ENCODE data around the gene DOCK11.
"Not testable (repeated sequence)": the region's sequence is repeated elsewhere in the genome, so short reads cannot be mapped to it uniquely, and the experiment has no call there.

DOCK11 gene

GRCh38 chrX:118566359-118566758 is 70.7 kb downstream of the DOCK11 start:
- no peak for DNase-seq (ENCODE audit: low read depth, low spot score)

- no peak for DNase-seq (ENCODE audit: low read depth, low spot score)
These were observed 74.1 kb downstream of the DOCK11 start for GRCh38 chrX:118569676-118570075.

GRCh38 chrX:118570209-118570608 is 74.6 kb downstream of the DOCK11 start:
- no peak for DNase-seq (ENCODE audit: low read depth, low spot score)

GRCh38 chrX:118571836-118572235 is 76.2 kb downstream of the DOCK11 start:
- no peak for DNase-seq (ENCODE audit: low read depth, low spot score)

DNA sequence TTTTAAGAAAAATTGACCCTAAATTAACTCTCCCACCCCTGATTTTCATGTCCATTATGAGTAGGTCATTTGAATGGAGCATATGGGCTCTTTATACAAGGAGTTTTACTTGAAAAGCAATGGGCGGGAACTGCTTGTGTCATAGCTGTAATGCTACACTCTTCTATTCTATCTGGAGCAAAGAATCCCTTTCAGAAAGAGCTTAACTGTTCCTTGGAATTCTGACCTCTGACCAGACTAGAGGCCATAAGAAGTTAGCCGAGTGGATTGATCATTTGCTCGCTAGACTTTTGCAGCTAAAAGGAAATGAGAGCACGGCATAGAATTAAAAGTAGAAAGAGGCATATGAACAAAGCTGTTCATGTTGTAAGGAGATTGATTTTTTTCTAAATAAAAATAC is 79.1 kb downstream of the DOCK11 start:
- no peak for DNase-seq (ENCODE audit: low read depth, low spot score)

DNA sequence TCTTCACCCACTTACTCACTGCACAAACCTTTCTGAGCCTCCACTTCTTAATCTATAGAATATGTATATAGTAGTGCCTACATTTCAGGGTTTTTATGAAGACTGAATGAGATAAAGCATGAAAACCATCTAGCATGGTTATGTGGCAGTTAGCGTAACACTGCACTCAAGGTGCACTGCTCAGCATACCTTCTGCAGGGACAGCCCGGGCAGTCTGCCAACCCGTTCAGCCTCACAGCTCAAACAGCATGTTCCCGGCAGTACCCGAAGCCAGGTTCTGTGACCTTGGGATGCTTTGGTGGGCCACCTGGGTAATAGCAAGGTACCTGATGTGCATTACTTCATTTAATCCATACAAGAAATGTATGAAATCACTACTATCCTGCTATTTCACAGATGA is 81.4 kb downstream of the DOCK11 start:
- no peak for DNase-seq (ENCODE audit: low read depth, low spot score)

DNA sequence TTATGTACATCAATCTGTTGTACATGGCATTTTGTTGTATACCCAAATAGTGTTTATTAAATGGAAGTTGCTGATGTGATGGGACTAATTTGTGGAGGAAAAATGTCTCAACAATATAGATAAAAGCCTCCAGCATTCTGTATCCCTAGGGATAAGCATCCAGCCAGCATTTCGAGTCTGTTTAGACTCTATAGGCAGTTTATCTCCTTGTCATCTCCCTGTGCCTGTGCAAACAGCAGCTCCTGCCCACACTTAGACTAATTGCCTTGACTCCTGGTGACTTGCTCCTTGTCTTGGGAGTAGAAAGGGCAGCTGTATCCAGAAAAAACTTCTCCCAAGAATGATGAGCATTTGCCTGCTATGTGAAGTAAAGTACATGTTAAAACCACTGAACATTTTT is 83.8 kb downstream of the DOCK11 start:
- DNase-seq (ENCODE audit: low read depth, low spot score): no peak

GRCh38 chrX:118582926-118583325 is 87.3 kb downstream of the DOCK11 start:
- not testable (repeated sequence) for DNase-seq (ENCODE audit: low read depth, low spot score)

DNA sequence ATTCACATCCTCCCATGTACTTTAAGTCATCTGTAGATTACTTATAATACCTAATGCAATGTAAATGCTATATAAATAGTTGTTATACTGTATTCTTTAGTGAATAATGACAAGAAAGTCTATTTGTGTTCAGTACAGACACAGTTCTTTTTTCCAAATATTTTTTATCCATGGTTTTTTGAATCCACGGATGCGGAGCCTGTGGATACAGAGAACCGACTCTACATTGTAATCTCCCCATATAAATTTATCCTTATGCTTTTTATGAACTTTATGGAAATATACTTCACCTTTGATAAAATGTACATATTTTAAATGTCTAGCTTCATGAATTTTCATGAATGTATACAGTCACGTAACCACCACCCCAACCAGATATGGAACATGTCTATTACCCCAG is 88.2 kb downstream of the DOCK11 start:
- DNase-seq (ENCODE audit: low read depth, low spot score): no peak

- DNase-seq (ENCODE audit: low read depth, low spot score): no peak
These were observed 89.7 kb downstream of the DOCK11 start for GRCh38 chrX:118585296-118585695.

GRCh38 chrX:118586206-118586605 is 90.6 kb downstream of the DOCK11 start:
- DNase-seq (ENCODE audit: low read depth, low spot score): not testable (repeated sequence)

- DNase-seq (ENCODE audit: low read depth, low spot score): no peak
These were observed 93.1 kb downstream of the DOCK11 start for GRCh38 chrX:118588715-118589114.

DNA sequence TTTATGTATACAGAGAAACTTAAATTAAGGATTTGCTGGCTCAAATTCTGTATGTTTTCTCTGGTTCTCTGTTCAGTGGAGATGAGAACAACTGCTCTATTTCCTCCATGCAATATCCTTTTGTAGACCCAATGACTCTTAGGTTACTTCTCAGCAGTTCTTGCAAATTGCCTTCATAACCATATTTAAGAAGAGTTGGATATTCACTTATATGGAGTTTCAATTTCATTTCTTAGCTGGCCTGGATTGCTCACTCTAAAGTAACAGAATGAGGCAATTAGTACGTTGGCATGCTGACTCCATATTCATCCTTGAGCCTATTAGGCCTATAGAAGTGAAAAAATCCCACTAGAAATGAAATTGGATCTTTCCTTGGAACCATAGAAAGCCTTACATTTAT is 93.6 kb downstream of the DOCK11 start:
- DNase-seq (ENCODE audit: low read depth, low spot score): no peak

GRCh38 chrX:118593407-118593806 is 97.8 kb downstream of the DOCK11 start:
- no peak for DNase-seq (ENCODE audit: low read depth, low spot score)

DNA sequence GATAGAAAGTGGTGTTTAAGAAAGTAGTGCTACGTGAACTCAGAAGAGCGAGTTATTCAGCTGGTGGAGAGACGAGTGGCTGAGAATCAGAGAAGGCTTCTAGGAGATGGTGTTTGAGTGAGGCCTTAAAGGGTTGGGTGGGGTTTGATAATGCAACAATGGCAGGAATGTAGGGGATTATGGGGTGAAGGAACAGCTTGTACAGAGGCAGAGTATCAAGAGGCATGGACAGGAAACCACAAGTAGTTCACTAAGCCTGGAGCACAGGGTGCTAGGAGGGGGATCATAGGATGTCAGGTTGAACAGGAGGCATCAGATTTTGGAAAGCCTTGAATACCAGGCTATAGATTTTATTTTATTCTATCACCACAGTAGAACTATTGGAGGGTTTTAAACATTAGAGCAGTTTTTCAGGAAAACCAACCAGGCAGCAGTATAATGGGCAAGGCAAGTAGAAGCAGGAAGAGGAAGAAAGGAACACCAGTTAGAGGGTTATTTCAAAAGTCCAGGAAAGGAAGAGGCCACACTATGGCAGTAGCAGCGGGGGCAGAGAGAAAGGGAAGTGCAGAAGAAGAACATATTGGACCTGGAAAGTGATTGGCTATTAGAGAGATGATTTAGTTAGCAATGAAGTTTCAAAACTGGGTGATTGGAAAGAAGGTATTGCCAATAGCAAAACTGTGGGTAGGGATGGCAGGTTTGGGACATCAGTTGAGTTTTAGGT is 99.2 kb downstream of the DOCK11 start:
- DNase-seq (ENCODE audit: low read depth, low spot score): no peak

DNA sequence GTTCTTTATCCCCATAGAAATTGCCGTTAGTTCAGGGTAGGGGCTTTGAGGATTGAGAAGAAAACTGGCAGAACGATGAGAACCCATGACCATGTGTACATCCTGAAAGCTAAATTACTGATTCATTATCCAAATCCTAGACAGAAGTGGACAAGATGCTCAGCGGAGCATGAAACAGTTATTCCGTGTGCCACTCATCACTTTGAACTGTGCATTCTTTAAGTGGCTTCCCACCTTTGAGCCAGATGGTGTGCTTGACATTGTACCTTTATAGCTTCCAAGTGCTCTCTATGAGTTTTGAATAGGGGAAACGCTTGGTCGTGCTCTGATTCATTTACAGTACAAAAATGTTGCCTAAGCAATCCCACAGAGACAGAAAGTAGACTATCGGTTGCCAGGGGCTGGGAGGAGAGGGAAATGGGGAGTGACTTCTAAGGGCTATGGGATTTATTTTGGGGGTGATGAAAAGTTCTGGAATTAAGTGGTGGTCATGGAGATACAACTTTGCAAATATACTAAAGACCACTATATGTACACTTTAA is 100.0 kb downstream of the DOCK11 start:
- DNase-seq (ENCODE audit: low read depth, low spot score): no peak

GRCh38 chrX:118596390-118596789 is 100.8 kb downstream of the DOCK11 start:
- no peak for DNase-seq (ENCODE audit: low read depth, low spot score)

DNA sequence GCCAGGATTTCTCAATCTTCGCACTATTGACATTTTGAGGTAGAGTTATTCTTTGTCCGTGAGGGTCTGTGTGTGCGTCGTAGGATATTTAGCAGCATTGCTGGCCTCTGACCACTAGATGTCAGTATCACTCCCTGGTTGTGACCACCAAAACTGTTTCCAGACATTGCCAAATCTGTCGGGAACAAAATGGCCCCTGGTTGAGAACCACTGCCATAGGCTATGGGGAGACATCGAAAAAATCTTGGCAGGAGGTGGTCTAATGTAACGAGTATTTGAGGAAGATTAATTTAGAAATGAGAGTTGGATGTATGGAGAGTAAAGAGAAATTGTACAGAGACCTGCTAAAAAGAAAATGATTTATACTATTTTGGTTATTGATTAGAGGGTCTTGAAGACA is 108.4 kb downstream of the DOCK11 start:
- DNase-seq (ENCODE audit: low read depth, low spot score): peak; percentile 21

DNA sequence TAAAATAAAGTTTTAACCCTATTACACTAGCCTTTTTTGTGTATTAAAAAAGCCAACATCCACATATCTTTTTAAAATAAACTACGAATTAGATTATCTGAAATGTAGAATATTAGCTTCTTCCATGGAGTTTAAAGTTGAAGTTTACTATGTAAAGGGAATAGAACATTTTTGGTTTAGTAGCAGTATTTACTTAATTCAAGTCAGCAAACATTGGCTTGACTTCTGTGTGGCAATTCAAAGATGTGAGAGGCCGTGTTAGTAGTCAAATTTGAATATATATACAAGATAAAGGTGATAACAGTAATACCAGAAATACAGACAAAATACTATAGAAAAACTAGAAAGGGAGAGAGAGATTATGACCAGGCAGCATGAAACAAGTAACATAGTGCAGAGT is 116.7 kb downstream of the DOCK11 start:
- DNase-seq (ENCODE audit: low read depth, low spot score): no peak

DNA sequence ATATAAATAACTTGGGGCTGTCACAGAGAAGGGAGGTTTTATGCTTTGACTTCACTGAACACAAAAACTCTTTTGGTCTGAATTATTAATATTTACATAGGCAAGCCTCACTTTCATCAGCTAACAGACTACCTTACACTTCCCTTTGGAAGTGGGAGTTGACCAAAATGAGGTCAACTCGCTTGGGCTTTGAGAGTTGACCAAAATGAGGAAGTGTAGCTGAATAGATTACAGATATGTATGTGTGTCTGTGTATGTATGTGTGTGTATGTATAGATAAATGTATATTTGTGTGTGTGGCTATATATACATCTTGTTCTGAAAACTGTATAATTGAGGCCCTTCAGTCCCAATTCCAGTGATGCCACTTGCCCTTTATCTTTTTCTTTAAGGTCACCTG is 118.5 kb downstream of the DOCK11 start:
- no peak for DNase-seq (ENCODE audit: low read depth, low spot score)

DNA sequence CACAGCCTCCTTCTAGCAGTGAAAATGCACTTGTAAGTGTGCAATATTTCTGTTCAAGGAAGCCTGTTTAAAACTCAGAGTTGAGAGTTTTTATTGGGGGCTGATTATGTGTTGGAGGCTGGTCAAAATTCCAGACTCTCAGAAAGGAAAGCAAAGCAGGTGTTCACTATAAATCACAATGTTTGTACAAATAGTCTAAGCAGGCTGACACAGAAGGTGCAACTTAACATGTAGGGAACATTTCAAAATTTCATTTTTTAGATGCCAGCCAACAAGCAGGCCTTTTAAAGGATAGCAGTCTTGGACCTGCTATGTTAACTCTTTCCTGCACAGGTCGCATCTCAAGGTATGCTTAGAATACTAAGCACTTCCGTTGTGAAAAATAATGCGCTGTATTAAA is 119.5 kb downstream of the DOCK11 start:
- DNase-seq (ENCODE audit: low read depth, low spot score): no peak

- DNase-seq (ENCODE audit: low read depth, low spot score): no peak
These were observed 125.6 kb downstream of the DOCK11 start for GRCh38 chrX:118621081-118621759.

DNA sequence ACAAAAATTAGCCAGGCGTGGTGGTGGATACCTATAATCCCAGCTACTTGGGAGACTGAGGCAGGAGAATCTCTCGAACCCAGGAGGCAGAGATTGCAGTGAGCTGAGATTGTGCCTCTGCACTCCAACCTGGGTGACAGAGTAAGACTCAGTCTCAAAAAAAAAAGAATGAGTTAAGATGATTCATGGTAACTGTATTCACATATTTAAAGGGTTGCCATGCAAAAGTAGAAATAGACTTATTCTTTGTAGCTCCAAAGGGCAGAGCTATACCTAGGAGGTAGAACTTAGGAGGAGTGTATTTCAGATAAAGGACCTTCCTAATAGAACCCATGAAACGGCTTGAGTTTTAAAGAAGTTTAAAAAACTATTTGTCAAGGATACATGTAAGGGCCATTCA is 127.4 kb downstream of the DOCK11 start:
- no peak for DNase-seq (ENCODE audit: low read depth, low spot score)

All from smooth muscle cell of the brain vasculature (primary cell).